T-cell (primary cell): ENCODE data around the gene MCM8. TPM values are rescaled to one million over a fixed set of nuclear protein-coding genes. Genes with fewer than 3 reads are reported as not detected.
"Not testable (repeated sequence)": the region's sequence is repeated elsewhere in the genome, so short reads cannot be mapped to it uniquely, and the experiment has no call there.

Experiments used
- ATAC-seq, 4 experiments: fragments of 200-7000 bp in 3 of 4; fragments of 150-1000 bp in 1 of 4; cut with Tn5 transposase; replicated peaks in 1 of 4; 1 replicate in 3 of 4; 2 replicates in 1 of 4; pipeline ENCODE4 v1.10.0; 2021; ENCODE audit warnings: moderate library complexity in 3 of 4, mild to moderate bottlenecking in 2 of 4, moderate number of reproducible peaks in 1 of 4
- CTCF ChIA-PET, 2 donors: fragments of 300-600 bp; sonication (Branson Sonifier 250); formaldehyde crosslinking; loops; one replicate each; lab custom pipeline; 2022; ENCODE audit warnings: antibody characterized with exemption in 2 of 2; lab: Charles Lee
- POLR2A ChIA-PET, 2 donors: fragments of 300-600 bp; sonication (Branson Sonifier 250); formaldehyde crosslinking; loops; one replicate each; lab custom pipeline; 2022; ENCODE audit warnings: antibody characterized with exemption in 2 of 2; lab: Charles Lee
- DNase-seq, 35 experiments: peaks; one replicate each; pipeline versions ENCODE4 v3.0.0 to v3.0.0-alpha.2; 2013 to 2023
- H3K27ac ChIP-seq: one replicate; pipeline ENCODE4 v1.5.1; 2013; ENCODE audit warnings: low read length
- H3K27me3 ChIP-seq, 2 experiments: replicated peaks in 1 of 2; 1 replicate in 1 of 2; 2 replicates in 1 of 2; pipeline versions ENCODE4 v1.6.1 to v1.7.0; 2013; ENCODE audit warnings: low read length in 1 of 2, mixed read lengths in 1 of 2; ENCODE audit not compliant: control insufficient read depth in 2 of 2, insufficient read depth in 2 of 2; ENCODE audit errors: extremely low read depth in 1 of 2
- H3K36me3 ChIP-seq, 2 donors: 1 replicate in 1 of 2; 2 replicates in 1 of 2; pipeline versions ENCODE4 v1.6.1 to v1.7.0; 2013; ENCODE audit warnings: low read length in 1 of 2; ENCODE audit not compliant: control insufficient read depth in 2 of 2, insufficient read depth in 1 of 2; ENCODE audit errors: extremely low read depth in 1 of 2
- H3K4me1 ChIP-seq, 2 experiments: 1 replicate in 1 of 2; 2 replicates in 1 of 2; pipeline versions ENCODE4 v1.6.1 to v1.7.0; 2013; ENCODE audit warnings: low read length in 2 of 2, mixed read lengths in 1 of 2; ENCODE audit not compliant: insufficient read depth in 2 of 2, control insufficient read depth in 1 of 2; ENCODE audit errors: extremely low read depth in 1 of 2
- H3K4me3 ChIP-seq, 2 donors: 1 replicate in 1 of 2; 2 replicates in 1 of 2; pipeline versions ENCODE4 v1.5.1 to v1.7.0; 2013; ENCODE audit warnings: mild to moderate bottlenecking in 2 of 2, low read length in 1 of 2, moderate library complexity in 1 of 2; ENCODE audit not compliant: control insufficient read depth in 1 of 2; ENCODE audit errors: extremely low read depth in 1 of 2
- H3K9me3 ChIP-seq: 2 replicates; pipeline ENCODE4 v1.7.0; 2013
- H3K27ac Mint-ChIP-seq, 2 donors: one replicate each; pipeline ENCODE4 v1.8.0; 2020 to 2021; ENCODE audit warnings: mild to moderate bottlenecking in 2 of 2, mixed read lengths in 2 of 2
- H3K27me3 Mint-ChIP-seq, 2 donors: one replicate each; pipeline ENCODE4 v1.8.0; 2021 to 2022; ENCODE audit warnings: mixed read lengths in 2 of 2
- H3K36me3 Mint-ChIP-seq: one replicate; pipeline ENCODE4 v1.8.0; 2021; ENCODE audit warnings: mixed read lengths
- H3K4me1 Mint-ChIP-seq, 3 donors: one replicate each; pipeline ENCODE4 v1.8.0; 2020 to 2022; ENCODE audit warnings: mixed read lengths in 3 of 3, mild to moderate bottlenecking in 1 of 3
- H3K4me3 Mint-ChIP-seq, 3 donors: one replicate each; pipeline ENCODE4 v1.8.0; 2020 to 2022; ENCODE audit warnings: mild to moderate bottlenecking in 3 of 3, mixed read lengths in 3 of 3, moderate library complexity in 3 of 3
- H3K9me3 Mint-ChIP-seq, 3 donors: one replicate each; pipeline ENCODE4 v1.8.0; 2020 to 2022; ENCODE audit warnings: mixed read lengths in 3 of 3
- WGBS: methylation state at CpG from one replicate; pipeline ENCODE4 v1.1.5; 2013; ENCODE audit warnings: missing lambda C conversion rate; ENCODE audit not compliant: insufficient coverage; 5-methylcytosine and 5-hydroxymethylcytosine counted together
- total RNA-seq, 35 experiments: library from RNA in 6 of 35; stranded (reverse) in 6 of 35; fragments of 120-200 nt in 1 of 35; gene quantifications; one replicate each; pipeline versions ENCODE4 v1.2.1 to v1.2.4 and lab custom pipeline; 2013 to 2026

The MCM8 gene
- total RNA-seq, 5 donors from 2014 or later (not counting 1 experiment from before 2014, with no cell fraction given): 4.4 to 8.3 (median 7.3) TPM

DNA sequence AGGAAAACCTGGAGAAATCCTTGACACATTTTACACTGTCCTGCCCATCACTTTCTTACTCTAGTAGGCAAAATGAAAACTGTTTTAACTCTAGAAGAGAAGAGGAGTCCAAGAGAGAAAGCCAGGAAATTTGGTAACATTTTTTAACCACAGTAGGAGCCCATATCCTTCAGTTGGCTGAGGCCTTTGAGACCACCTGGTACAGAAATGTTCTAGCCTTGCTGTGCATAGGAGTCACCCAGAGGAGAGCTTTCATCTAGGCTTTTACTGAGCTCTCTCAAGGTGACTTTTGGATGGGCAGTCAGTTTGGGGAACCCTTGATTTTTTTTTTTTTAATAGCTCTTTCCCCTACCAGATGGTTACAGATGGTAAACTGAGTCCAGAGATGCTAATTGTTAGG lies 78.4 kb downstream of the MCM8 start:
- Histone ChIP-seq H3K4me3 (no peak overlapping the region), H3K9me3 (no peaks in the 10 kb centered on the region), H3K27ac (no peak overlapping the region), H3K36me3 (peaks cover 6 to 27% of the 10 kb centered on the region in 2 donors), H3K27me3 (no peaks in the 10 kb centered on the region), H3K4me1 (peaks cover 7 to 14% of the 10 kb centered on the region in 2 experiments)
- peaks cover 31 to 43% (median 41%) of the 10 kb centered on the region in 3 donors for H3K4me1 Mint-ChIP-seq
- H3K27me3 Mint-ChIP-seq: no peaks in the 10 kb centered on the region
- no peak for ATAC-seq
- peaks cover 0 to 6% (median 0%) of the 10 kb centered on the region in 3 donors for H3K9me3 Mint-ChIP-seq
- POLR2A ChIA-PET: interaction anchor here in 1 of 2 donors (0.6 kb wide), 1 partner anchor 314 kb away, joined by 3 read pairs; no protein-coding TSS in a partner anchor
- no peak overlapping the region for H3K4me3 Mint-ChIP-seq
- CTCF ChIA-PET: interaction anchor here in 1 of 2 donors (0.5 kb wide), 1 partner anchor 243 kb away, joined by 5 read pairs; no protein-coding TSS in a partner anchor
- no peak for DNase-seq
- H3K36me3 Mint-ChIP-seq: peaks cover 42% of the 10 kb centered on the region
- no peak overlapping the region for H3K27ac Mint-ChIP-seq

DNA sequence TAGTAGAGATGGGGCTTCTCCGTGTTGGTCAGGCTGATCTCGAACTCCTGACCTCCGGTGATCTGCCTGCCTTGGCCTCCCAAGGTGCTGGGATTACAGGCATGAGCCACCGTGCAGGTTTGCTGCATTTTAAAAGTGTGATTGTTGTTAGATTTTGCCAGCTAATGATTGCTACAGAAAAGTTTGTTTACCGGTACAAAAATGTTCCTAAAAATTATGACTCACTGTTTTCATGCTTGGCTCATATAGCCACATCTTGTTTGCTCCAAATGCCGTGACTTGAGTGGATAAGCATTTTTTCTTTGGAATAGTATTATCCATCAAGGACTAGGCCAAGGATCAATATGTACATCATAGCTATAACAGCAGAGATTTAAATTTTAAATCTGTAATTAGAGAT lies 79.1 kb downstream of the MCM8 start:
- ChIA-PET POLR2A (interaction anchor here (0.6 to 0.7 kb wide), 2 partner anchors 100 to 315 kb away, joined by 3 to 11 read pairs; no protein-coding TSS in a partner anchor), CTCF (interaction anchor here in 1 of 2 donors (0.5 to 0.7 kb wide), 2 partner anchors 90 to 244 kb away, joined by 5 read pairs; no protein-coding TSS in a partner anchor)
- H3K27ac ChIP-seq: no peak overlapping the region
- Mint-ChIP-seq H3K4me3 (no peak overlapping the region), H3K4me1 (peaks cover 33 to 42% (median 42%) of the 10 kb centered on the region in 3 donors), H3K27ac (peak overlapping the region in 1 of 2 donors; percentile 8), H3K27me3 (no peaks in the 10 kb centered on the region), H3K36me3 (peaks cover 42% of the 10 kb centered on the region), H3K9me3 (peaks cover 0 to 3% (median 0%) of the 10 kb centered on the region in 3 donors)
- H3K36me3 ChIP-seq: peaks cover 4 to 24% of the 10 kb centered on the region in 2 donors
- no peaks in the 10 kb centered on the region for H3K9me3 ChIP-seq
- no peak for ATAC-seq
- WGBS: 87% methylated on average over 4 of the region's 6 CpGs
- DNase-seq: no peak
- no peak overlapping the region for H3K4me3 ChIP-seq
- H3K27me3 ChIP-seq: no peaks in the 10 kb centered on the region
- peaks cover 7 to 14% of the 10 kb centered on the region in 2 experiments for H3K4me1 ChIP-seq

- H3K4me3 Mint-ChIP-seq: peak overlapping the region; percentile 13 to 41 (median 21)
- peaks cover 7 to 14% of the 10 kb centered on the region in 2 experiments for H3K4me1 ChIP-seq
- no peaks in the 10 kb centered on the region for H3K9me3 Mint-ChIP-seq
- peaks cover 4 to 26% of the 10 kb centered on the region in 2 donors for H3K36me3 ChIP-seq
- no CpG with 5 or more reads among the region's 6 CpGs for WGBS
- ATAC-seq (peak; percentile 70 to 91 (median 80)), DNase-seq (peak in 1 of 35 experiments; percentile 34)
- H3K27ac ChIP-seq: no peak overlapping the region
- H3K36me3 Mint-ChIP-seq: peaks cover 39% of the 10 kb centered on the region
- ChIA-PET CTCF (interaction anchor here (0.6 kb wide), 2 partner anchors 461 to 502 kb away, joined by 3 read pairs; no protein-coding TSS in a partner anchor), POLR2A (no interaction called here)
- H3K4me3 ChIP-seq: peak overlapping the region in 1 of 2 donors; percentile 36
- H3K9me3 ChIP-seq: no peaks in the 10 kb centered on the region
- peak overlapping the region; percentile 65 to 72 for H3K27ac Mint-ChIP-seq
- H3K27me3 ChIP-seq: no peaks in the 10 kb centered on the region
- peaks cover 33 to 40% (median 40%) of the 10 kb centered on the region in 3 donors for H3K4me1 Mint-ChIP-seq
- no peaks in the 10 kb centered on the region for H3K27me3 Mint-ChIP-seq
Measured at GRCh38 chr20:6030453-6031080, 80.1 kb downstream of the MCM8 start.

- ATAC-seq, H3K9me3 Mint-ChIP-seq, H3K4me3 Mint-ChIP-seq, H3K27me3 ChIP-seq, H3K27ac ChIP-seq, H3K27me3 Mint-ChIP-seq, H3K9me3 ChIP-seq, H3K27ac Mint-ChIP-seq, CTCF ChIA-PET, H3K4me3 ChIP-seq, DNase-seq, POLR2A ChIA-PET, H3K4me1 ChIP-seq: not testable (repeated sequence)
- H3K36me3 ChIP-seq: peaks cover 6 to 44% of the 10 kb centered on the region in 2 donors
- no CpG with 5 or more reads among the region's 8 CpGs for WGBS
- H3K36me3 Mint-ChIP-seq: peaks cover 41% of the 10 kb centered on the region
- H3K4me1 Mint-ChIP-seq: peaks cover 25 to 27% (median 27%) of the 10 kb centered on the region in 3 donors
Measured at GRCh38 chr20:6032907-6033306, 82.5 kb downstream of the MCM8 start.

DNA sequence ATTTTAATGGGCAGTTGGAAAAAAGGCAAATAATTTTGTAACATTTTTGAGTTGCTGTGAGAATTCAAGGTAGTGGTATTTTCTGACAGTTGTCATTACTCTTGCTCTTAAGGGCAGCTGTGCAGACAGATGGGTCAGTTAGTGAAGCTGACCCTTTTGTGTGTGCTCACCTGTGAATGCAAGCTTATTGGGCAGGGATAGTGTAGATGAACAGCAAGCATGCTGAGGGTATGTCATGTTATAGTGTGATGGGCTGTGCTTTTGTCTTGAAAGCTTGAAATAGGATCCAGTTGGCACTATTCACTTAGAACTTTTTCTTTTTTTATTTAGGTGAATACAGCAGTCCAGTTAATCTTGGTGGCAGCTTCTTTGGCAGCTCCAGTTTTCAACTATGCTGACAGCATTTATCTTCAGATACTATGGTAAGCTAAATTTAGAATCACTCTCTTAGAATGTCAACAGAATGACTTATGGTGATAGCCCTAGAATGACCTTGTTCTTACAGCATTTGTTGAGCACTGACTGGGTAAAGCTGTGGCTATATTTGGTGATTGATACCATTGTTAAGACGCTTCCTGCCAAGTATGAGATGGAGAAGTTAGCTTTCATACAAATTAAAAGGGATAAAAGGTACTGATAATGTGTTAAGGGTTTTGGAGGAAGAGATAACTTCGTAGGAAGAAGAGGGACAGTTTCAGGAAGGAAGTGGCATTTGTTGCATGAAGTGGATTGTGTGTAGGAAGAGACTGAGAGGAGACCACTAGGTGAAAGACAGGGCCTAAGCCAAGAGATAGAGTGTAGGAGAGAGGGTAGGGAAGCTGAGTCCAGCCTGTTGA lies 83.9 kb downstream of the MCM8 start:
- POLR2A ChIA-PET: interaction anchor here in 1 of 2 donors (0.5 to 0.6 kb wide), 2 partner anchors 184 to 451 kb away, joined by 3 to 7 read pairs; no protein-coding TSS in a partner anchor
- peaks cover 6 to 53% of the 10 kb centered on the region in 2 donors for H3K36me3 ChIP-seq
- no peak overlapping the region for H3K4me3 Mint-ChIP-seq
- peaks cover 46% of the 10 kb centered on the region for H3K36me3 Mint-ChIP-seq
- H3K27me3 Mint-ChIP-seq: no peaks in the 10 kb centered on the region
- H3K9me3 ChIP-seq: no peaks in the 10 kb centered on the region
- H3K27ac Mint-ChIP-seq: peak overlapping the region in 1 of 2 donors; percentile 46
- H3K4me1 Mint-ChIP-seq: peaks cover 21% of the 10 kb centered on the region in 3 donors
- ATAC-seq: no peak
- no peak for DNase-seq
- H3K4me3 ChIP-seq: no peak overlapping the region
- peaks cover 3 to 10% of the 10 kb centered on the region in 2 experiments for H3K4me1 ChIP-seq
- no peak overlapping the region for H3K27ac ChIP-seq
- CTCF ChIA-PET: no interaction called here
- H3K27me3 ChIP-seq: no peaks in the 10 kb centered on the region
- no peaks in the 10 kb centered on the region for H3K9me3 Mint-ChIP-seq
- 68% methylated on average over 2 of the region's 2 CpGs for WGBS

DNA sequence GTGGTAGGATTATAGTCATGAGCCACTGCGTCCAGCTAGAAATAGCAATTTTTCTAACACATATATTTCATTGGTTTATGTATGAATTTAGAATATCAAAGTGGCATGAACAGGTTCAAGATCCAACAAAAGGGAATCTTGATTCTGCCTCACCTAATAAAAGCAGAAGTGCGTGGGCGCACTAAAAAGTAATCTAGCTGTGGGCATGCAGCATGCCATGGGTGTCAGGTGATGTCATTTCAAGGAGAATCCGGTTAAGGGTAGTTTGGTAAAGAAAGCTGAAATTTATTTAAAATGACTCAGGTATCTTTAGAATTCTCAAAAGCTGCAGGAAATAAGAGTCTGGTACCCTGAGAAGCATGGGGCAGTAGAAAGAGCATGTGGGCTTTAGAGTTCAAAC lies 85.8 kb downstream of the MCM8 start:
- CTCF ChIA-PET: no interaction called here
- Histone ChIP-seq H3K4me1 (peaks cover 0 to under 1% of the 10 kb centered on the region in 2 experiments), H3K27me3 (no peaks in the 10 kb centered on the region), H3K4me3 (no peak overlapping the region), H3K9me3 (no peaks in the 10 kb centered on the region), H3K27ac (no peak overlapping the region), H3K36me3 (peaks cover 12 to 68% of the 10 kb centered on the region in 2 donors)
- ATAC-seq (no peak), DNase-seq (no peak)
- H3K9me3 Mint-ChIP-seq: no peaks in the 10 kb centered on the region
- H3K27me3 Mint-ChIP-seq: no peaks in the 10 kb centered on the region
- peaks cover 59% of the 10 kb centered on the region for H3K36me3 Mint-ChIP-seq
- no peak overlapping the region for H3K4me3 Mint-ChIP-seq
- peaks cover 6 to 10% (median 7%) of the 10 kb centered on the region in 3 donors for H3K4me1 Mint-ChIP-seq
- 96% methylated on average over 3 of the region's 4 CpGs for WGBS
- POLR2A ChIA-PET: no interaction called here
- no peak overlapping the region for H3K27ac Mint-ChIP-seq
